ENCODE results near the gene TFPT.

DNA sequence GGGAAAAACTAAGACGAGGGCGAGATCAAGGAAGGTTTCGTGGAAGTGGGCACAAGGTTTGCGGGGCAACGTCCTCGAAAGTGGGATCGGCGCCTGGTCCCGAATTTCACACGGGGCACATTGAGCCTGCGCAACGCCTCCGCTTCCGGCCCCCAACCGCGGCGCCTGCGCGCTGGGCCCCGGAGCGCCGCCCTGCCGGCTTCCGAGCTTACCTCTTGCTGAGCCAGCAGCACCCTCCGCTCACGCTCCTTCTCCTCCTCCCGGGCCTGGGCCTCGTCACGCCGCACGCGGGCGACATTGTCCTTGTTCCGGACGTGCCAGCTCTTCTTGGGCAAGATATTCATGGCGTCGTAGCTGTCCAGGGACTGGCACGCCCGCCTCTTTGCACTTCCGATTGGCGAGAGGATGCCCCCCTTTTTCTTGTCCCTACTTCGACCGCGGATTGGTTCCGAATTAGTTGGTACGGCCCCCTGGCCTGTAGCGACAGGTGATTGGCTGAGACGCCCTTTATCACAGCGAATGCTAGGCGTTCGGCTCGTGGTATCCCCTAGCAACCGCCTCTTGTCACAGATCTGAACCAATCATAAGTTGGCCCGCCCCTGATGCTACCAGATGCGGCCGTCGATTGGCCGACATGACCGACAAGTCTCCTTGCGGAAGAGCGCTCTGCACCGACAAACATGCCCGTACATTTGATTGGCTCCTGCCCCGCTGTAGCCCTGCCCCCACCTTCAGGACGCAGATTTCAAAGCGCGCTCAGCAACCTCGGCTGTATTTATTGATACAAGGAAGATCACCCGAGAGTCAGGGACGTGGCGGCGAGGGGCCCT lies 44.1 kb upstream of the TFPT start, which contains the start of gene LENG1:
- TF ChIP-seq, protein P1, sequence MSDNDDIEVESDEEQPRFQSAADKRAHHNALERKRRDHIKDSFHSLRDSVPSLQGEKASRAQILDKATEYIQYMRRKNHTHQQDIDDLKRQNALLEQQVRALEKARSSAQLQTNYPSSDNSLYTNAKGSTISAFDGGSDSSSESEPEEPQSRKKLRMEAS (IDR thresholded peaks at IDR 0.05): peak; percentile 96
- TF ChIP-seq TAF1 (IDR thresholded peaks at IDR 0.05; ENCODE audit: low read depth) (peak; percentile 62), EGR1 (IDR thresholded peaks at IDR 0.05) (peak; percentile 98), EP300 (IDR thresholded peaks at IDR 0.05; ENCODE audit: borderline replicate concordance) (no peak), RAD21 (IDR thresholded peaks at IDR 0.05; ENCODE audit: low read depth) (no peak), FOXM1 (IDR thresholded peaks at IDR 0.05; ENCODE audit: borderline replicate concordance, low read depth) (peak; percentile 64; the same call in 1 of the 2 replicates), USF1 (IDR thresholded peaks at IDR 0.05) (0 out of 2 replicates have a peak, but pooled peaks have one; percentile 1), CEBPB (IDR thresholded peaks at IDR 0.05) (peak; percentile 30; the same call in 1 of the 2 replicates), TEAD4 (IDR thresholded peaks at IDR 0.05) (no peak), NFIC (IDR thresholded peaks at IDR 0.05) (no peak)
- TF ChIP-seq, protein P2, sequence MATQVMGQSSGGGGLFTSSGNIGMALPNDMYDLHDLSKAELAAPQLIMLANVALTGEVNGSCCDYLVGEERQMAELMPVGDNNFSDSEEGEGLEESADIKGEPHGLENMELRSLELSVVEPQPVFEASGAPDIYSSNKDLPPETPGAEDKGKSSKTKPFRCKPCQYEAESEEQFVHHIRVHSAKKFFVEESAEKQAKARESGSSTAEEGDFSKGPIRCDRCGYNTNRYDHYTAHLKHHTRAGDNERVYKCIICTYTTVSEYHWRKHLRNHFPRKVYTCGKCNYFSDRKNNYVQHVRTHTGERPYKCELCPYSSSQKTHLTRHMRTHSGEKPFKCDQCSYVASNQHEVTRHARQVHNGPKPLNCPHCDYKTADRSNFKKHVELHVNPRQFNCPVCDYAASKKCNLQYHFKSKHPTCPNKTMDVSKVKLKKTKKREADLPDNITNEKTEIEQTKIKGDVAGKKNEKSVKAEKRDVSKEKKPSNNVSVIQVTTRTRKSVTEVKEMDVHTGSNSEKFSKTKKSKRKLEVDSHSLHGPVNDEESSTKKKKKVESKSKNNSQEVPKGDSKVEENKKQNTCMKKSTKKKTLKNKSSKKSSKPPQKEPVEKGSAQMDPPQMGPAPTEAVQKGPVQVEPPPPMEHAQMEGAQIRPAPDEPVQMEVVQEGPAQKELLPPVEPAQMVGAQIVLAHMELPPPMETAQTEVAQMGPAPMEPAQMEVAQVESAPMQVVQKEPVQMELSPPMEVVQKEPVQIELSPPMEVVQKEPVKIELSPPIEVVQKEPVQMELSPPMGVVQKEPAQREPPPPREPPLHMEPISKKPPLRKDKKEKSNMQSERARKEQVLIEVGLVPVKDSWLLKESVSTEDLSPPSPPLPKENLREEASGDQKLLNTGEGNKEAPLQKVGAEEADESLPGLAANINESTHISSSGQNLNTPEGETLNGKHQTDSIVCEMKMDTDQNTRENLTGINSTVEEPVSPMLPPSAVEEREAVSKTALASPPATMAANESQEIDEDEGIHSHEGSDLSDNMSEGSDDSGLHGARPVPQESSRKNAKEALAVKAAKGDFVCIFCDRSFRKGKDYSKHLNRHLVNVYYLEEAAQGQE (IDR thresholded peaks at IDR 0.05; ENCODE audit: low read depth): no peak
